SKM-1 treated with dmso at 0.1 percent for 144 hours (cell line): ENCODE results near the gene HPS3.
"Not testable (repeated sequence)": the region's sequence is repeated elsewhere in the genome, so short reads cannot be mapped to it uniquely, and the experiment has no call there.

Experiments
- DNase-seq: peaks from one replicate; lab custom pipeline; 2025; ENCODE audit not compliant: unreplicated experiment; lab: John Stamatoyannopoulos, UW

Gene HPS3

GRCh38 chr3:149181182-149181581 lies 51.7 kb downstream of the HPS3 start:
- no peak for DNase-seq

GRCh38 chr3:149186219-149186618 lies 56.8 kb downstream of the HPS3 start:
- DNase-seq: no peak

- no peak for DNase-seq
Measured at GRCh38 chr3:149186721-149187120, 57.3 kb downstream of the HPS3 start.

- no peak for DNase-seq
Measured at GRCh38 chr3:149188494-149188893, 59.1 kb downstream of the HPS3 start.

- DNase-seq: no peak
Measured at GRCh38 chr3:149195221-149195620, 65.8 kb downstream of the HPS3 start.

- not testable (repeated sequence) for DNase-seq
Measured at GRCh38 chr3:149196805-149197592, 67.6 kb downstream of the HPS3 start.

GRCh38 chr3:149197669-149198068 lies 68.2 kb downstream of the HPS3 start:
- DNase-seq: no peak

- no peak for DNase-seq
Measured at GRCh38 chr3:149198611-149199010, 69.2 kb downstream of the HPS3 start.

GRCh38 chr3:149199474-149199873 lies 70.0 kb downstream of the HPS3 start:
- DNase-seq: no peak

GRCh38 chr3:149203758-149204157 lies 74.3 kb downstream of the HPS3 start:
- peak; percentile 94 for DNase-seq

- DNase-seq: no peak
Measured at GRCh38 chr3:149204390-149204991, 75.1 kb downstream of the HPS3 start.

GRCh38 chr3:149207475-149207874 lies 78.0 kb downstream of the HPS3 start:
- no peak for DNase-seq

- no peak for DNase-seq
Measured at GRCh38 chr3:149209431-149209830, 80.0 kb downstream of the HPS3 start.

- no peak for DNase-seq
Measured at GRCh38 chr3:149212386-149212785, 82.9 kb downstream of the HPS3 start.

GRCh38 chr3:149214702-149215101 lies 85.3 kb downstream of the HPS3 start:
- no peak for DNase-seq

- DNase-seq: no peak
Measured at GRCh38 chr3:149215515-149215914, 86.1 kb downstream of the HPS3 start.

GRCh38 chr3:149216193-149216869 lies 86.9 kb downstream of the HPS3 start:
- no peak for DNase-seq

GRCh38 chr3:149217347-149217746 lies 87.9 kb downstream of the HPS3 start:
- no peak for DNase-seq

GRCh38 chr3:149219380-149220121 lies 90.1 kb downstream of the HPS3 start:
- not testable (repeated sequence) for DNase-seq

- no peak for DNase-seq
Measured at GRCh38 chr3:149221783-149222517, 92.5 kb downstream of the HPS3 start, which contains the start of gene CP. Gene CP, minus strand, starts transcription at chr3:149221829. Its CDS starts 37 bp downstream, at chr3:149221792.
